Lung microvascular endothelial cell (primary cell): ENCODE measurements around the gene TUBGCP2. TPM values are rescaled to one million over a fixed set of nuclear protein-coding genes. Genes with fewer than 3 reads are reported as not detected.

Experiments
- DNase-seq, 2 donors: peaks; one replicate each; pipeline versions ENCODE4 v3.0.0 to v3.0.0-alpha.2; 2010; ENCODE audit warnings: low read depth in 2 of 2
- total RNA-seq: library from RNA; depleted of rRNA; stranded (reverse); fragments of >200 nt; gene quantifications from 2 replicates; pipeline ENCODE4 v1.2.1, GENCODE V29; 2014

TUBGCP2 gene
- total RNA-seq, 1 donor from 2014 or later = 35.3 TPM

DNA sequence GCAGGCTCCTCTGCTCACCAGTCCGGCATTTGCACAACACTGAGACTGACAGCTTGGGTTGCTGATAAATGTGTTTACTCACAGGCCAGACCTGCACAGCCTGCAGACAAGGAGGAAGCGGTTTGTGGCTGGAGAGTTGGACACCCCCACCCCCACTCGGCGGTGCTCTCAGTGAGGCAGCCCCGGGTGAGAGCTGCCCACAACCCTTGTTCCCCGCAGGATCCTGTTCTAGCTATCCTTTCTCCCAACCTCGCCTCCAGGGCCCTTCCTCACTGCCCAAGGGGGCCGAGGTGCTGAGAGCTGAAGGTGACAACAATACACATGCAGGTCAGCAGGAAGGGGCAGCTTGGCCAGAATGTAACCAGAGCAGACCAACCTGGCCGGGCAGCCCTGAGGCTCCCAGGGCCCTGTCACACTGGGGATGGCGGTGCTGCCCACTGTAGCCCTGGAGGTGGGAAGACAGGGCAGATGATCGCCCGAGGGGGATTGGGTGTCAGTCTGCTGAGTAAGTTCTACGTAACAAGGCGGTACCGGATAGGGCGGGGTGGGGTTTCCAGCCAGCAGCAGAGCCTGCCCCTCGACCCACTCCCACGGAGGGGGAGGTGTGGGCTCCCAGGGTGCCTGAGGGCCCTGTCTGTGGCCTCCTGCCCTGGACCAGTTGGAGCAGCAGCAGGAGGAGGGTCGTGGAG lies 30.0 kb downstream of the TUBGCP2 start:
- DNase-seq = peak in 1 of 2 donors; percentile 55

- DNase-seq = no peak
These were observed 30.6 kb downstream of the TUBGCP2 start for GRCh38 chr10:133277993-133278576.

DNA sequence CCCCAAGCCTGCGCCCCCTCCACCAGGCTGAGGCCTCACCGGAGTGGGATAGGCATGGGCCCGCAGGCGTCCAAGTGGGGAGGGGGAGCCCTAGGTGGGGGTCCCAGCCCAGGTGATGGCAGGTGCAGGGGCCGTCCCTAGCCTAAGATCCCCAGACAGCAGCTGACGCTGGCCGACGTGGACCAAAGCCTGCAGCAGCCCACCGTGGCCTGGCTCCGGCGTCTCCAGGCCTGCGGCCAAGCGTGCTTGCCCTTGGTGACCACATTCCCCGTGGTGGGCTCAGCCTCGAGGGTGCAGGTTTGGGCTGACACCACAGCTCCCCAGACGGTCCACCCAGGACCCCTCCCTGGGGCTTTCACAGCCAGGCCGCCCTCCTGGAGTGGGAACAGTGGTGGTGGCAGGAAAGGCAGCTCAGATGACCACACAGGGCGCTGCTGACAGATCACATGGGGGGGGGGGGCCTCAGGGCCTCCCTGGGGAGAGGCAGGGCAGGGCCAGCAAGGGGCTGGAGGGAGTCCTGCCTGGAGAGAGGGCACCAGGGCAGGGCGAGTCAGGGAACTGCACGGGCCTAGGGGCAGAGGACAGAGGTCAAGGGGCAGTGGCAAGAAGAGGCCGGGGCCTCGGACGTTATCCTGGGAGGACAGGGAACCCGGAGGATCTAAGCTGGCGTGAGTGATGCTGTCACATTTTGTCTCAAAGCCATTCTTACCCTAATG lies 31.2 kb downstream of the TUBGCP2 start:
- no peak for DNase-seq

DNA sequence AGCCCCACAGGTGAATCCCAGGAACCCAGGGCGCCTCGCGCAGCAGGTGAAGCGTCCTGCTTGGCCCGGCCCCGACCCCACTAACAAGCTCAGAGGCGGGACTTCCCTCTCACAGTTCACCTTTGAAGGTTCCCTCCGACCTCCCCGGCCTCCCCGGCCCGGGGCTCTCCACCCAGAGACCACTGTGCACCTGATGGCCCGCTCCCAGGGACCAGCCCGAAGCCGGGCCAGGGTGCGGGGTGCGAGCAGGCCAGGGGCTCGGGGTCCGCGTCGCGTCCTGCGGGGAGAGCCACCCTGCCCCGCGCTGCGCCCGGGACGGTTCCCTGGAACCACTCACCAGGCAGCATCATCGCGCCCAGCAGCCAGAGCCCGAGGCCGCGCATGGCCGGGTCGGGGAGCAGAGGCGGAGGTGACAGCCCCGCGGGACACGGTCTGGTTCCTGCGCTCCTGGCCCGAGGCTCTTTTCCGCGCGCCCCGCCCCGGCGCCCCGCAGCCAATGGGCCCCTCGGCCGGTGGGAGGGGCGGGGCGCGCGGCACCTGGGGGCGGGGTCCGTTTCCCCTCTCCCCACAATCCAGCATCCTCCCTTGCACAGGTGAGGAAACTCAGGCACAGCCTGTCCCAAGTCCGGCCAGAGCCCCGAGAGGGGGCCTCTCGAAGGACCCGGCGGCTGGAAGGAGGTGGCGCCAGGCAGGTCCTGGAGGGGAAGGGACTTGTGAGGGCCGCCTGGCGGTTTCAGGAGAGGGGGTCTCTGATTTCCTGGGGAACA lies 32.1 kb downstream of the TUBGCP2 start, which contains the start of gene ADAM8:
TSS of gene ADAM8 (minus strand) at position 434 of the 767 bp plus-strand sequence. CDS start at position 383, 51 bp downstream.
- peak in 1 of 2 donors; percentile 22 for DNase-seq

- DNase-seq = no peak
These were observed 32.6 kb downstream of the TUBGCP2 start for GRCh38 chr10:133276100-133276434.

GRCh38 chr10:133275684-133276092 lies 33.0 kb downstream of the TUBGCP2 start:
- no peak for DNase-seq

DNA sequence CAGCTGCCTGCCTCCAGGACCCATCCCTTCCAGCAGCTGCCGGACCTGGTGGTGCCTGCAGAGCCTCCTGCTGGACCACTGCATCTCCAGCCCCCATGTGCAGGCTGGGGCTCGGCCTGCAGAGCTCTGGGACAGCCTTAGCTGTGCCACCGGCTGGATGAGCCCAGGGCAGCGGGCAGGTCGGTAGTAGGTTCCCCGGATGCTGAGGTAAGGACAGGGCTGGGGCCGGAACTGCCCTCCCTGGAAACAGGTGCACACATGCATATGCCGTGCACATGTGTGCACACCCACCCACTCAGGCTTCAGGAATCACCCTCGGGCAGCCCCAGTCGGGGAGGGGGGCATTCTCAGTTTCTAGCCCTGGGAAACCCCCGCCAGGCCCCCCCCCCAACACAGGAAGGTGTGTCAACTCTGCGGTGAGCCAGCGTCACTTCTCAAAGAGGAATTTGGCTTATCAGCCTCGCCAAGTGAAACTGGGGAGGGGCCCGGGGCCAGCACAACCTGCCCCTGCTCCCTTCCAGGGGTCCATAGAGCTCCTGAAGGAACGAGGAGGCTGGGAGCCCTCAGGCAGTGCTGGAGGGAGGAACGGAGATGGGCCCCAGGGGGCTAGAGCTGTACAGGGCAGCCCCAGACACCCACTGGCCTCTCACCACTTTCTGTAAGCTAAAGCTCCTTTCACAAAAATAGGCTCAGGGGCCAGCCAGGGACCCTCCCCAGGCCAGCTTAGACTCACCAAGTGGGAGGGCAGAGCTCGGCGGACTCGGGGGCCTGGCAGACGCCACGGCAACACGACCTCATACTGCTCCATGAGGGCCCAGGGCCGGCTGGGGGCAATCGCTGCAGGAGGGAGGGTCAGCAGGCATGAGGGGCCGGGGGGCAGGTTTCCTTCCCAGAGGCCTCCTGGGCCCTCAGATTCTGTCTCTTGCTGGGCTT lies 33.7 kb downstream of the TUBGCP2 start:
- DNase-seq = no peak

- no peak for DNase-seq
These were observed 35.0 kb downstream of the TUBGCP2 start for GRCh38 chr10:133273534-133274143.

DNA sequence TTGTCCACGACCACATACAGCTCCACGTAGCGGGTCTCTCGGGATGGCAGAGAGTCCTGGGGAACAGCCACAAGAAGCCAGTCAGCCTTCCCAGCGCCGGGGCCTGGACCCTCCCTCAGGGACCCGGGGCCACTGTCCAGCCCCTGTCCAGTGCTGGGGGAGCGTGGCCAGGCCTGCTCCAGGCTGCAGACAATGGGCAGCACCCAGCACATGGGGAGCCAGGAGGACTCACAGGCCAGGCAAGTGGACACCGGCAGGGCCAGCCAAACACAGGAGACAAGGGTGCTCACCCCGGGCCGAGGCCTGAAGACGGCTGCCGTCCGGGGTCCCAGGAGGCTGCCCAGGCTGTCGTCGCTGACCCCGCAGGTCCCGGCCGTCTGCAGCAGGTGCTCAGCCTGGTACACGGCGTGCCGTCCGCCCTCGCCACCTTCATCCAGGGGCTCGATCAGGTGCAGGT lies 35.7 kb downstream of the TUBGCP2 start:
- no peak for DNase-seq

DNA sequence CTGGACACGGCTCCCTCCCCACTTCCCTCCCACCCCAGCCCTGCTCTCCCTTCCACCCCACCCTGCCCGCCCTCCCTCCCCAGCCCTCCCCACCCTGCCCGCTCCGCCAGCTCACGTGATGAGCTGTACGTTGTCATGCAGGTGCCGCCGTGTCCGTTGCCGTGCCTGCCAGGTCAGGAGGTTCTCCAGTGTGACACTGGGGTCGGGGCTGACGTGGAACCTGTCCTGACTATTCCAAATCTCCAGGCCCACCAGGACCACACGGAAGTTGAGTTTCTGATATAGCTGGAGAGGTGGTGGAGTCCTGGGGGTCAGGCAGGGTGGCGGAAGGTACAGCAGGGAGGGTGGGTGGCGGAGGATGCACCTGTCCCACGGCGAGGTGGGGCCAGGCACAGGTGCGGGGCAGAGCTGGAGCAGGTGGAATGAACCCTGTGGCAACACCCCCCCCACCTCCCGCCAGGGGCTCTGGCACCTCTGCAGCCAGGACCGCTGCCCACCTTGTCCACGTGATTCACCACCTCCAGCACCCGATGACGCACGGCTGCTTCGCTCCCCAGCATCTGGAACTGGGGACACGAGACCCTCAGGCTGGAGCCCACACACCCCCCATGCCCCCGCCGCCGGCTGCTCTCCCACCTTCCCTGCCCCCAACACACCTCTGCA lies 36.2 kb downstream of the TUBGCP2 start:
- DNase-seq = no peak

GRCh38 chr10:133271521-133272300 lies 37.0 kb downstream of the TUBGCP2 start:
- no peak for DNase-seq

DNA sequence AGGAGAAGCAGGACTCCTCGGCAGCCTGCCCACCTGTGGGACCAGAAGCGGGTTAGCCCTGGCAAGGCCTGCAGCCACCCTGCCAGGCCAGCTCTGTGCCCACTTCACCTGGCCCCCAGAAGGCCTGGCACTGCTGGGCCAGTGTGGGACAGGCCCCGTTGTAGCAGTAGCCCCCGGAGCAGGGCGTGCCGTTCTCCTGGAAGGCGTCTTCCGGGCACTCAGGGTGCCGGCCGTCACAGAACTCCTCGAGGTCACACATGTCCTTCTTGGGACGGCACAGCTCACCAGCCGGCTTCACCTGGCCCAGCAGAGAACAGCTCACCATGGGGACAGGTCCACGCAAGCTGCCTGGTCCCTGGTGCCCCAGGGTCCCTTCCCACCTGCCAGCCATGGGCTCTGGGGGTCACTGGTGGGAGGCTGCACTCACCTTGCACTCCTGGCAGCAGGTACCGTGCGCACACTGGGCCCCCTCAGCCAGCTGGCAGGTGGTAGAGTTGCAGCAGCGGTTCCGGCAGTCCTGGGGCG lies 37.8 kb downstream of the TUBGCP2 start:
- DNase-seq = no peak

DNA sequence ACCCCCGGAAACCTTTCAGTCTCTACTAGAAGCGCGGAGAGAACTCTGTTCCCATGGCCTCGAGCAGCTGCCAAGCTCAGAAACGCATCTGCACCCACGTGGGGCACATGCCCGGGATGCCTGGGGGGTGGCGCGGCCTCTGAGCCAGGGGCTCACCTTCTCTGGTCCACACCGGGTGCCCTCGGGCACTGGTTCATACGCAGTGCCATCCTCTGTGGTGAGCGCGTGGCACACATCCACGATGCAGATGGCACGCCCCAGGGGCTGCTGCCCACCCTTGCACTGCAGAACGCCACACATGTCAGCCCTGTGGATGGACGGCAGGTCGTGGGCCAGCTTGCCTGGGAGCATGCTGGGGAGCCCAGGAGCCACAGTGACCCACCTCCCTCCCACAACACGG lies 38.5 kb downstream of the TUBGCP2 start:
- DNase-seq = no peak

- no peak for DNase-seq
These were observed 39.3 kb downstream of the TUBGCP2 start for GRCh38 chr10:133269367-133269766.

GRCh38 chr10:133268532-133268931 lies 40.1 kb downstream of the TUBGCP2 start:
- no peak for DNase-seq

DNA sequence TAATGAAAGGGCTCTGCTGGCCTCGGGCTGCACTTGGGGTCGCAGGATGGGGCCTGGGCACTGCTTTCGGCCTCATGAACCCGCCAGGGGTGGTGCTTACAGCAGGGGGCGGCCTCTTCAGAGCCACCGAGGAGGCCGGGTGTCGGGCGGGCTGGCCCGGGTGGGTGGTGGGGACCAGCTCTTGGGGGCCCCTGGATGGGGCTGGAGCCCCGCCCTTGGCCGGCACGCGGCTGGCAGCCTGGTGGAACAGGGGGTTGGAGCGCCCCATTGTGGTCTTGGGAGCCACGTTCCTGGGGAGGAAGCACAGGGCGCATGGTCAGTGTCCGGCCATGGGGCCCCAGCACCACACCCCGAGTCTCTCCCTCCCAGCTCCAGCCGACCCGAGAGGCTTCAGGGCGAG lies 40.8 kb downstream of the TUBGCP2 start:
- DNase-seq = no peak

- no peak for DNase-seq
These were observed 41.4 kb downstream of the TUBGCP2 start for GRCh38 chr10:133267293-133267692.

GRCh38 chr10:133266056-133266795 lies 42.4 kb downstream of the TUBGCP2 start:
- DNase-seq = no peak
